Transverse colon (tissue), 4 donors: ENCODE data around the gene KCTD2. TPM values are rescaled to one million over a fixed set of nuclear protein-coding genes. Genes with fewer than 3 reads are reported as not detected.

ENCODE experiments used
- DNase-seq: peaks from one replicate; pipeline ENCODE4 v3.0.0-alpha.2; 2019
- H3K27ac ChIP-seq, 4 donors: fragments of 200-600 bp; sonication (generic); 2 replicates each; pipeline ENCODE4 v1.5.1; 2016 to 2018; ENCODE audit warnings: inconsistent platforms in 4 of 4
- H3K27me3 ChIP-seq: fragments of 200-600 bp; sonication (generic); 2 replicates; pipeline ENCODE4 v1.5.1; 2017; ENCODE audit warnings: inconsistent platforms
- H3K36me3 ChIP-seq, 4 donors: fragments of 200-600 bp; sonication (generic); 2 replicates each; pipeline ENCODE4 v1.5.1; 2017 to 2019; ENCODE audit warnings: inconsistent platforms in 4 of 4
- H3K4me1 ChIP-seq, 4 donors: fragments of 200-600 bp; sonication (generic); 2 replicates each; pipeline ENCODE4 v1.5.1; 2017 to 2020; ENCODE audit warnings: inconsistent platforms in 4 of 4
- H3K4me3 ChIP-seq, 4 donors: fragments of 200-600 bp; sonication (generic); 1 replicate in 1 of 4; 2 replicates in 3 of 4; pipeline versions ENCODE4 v1.5.1 to v1.6.1; 2017 to 2019; ENCODE audit warnings: inconsistent platforms in 4 of 4
- H3K9me3 ChIP-seq, 2 donors: fragments of 200-600 bp; sonication (generic); 2 replicates each; pipeline ENCODE4 v1.5.1; 2017 to 2019; ENCODE audit warnings: inconsistent platforms in 2 of 2
- EP300 ChIP-seq: sonication (generic); formaldehyde crosslinking; IDR thresholded peaks from one replicate; pipeline ENCODE4 v1.6.1; 2017; ENCODE audit warnings: antibody characterized with exemption, low read depth
- POLR2A ChIP-seq: fragments of 450-650 bp; IDR thresholded peaks from one replicate; pipeline ENCODE4 v1.6.1; 2016; ENCODE audit warnings: antibody characterized with exemption, mild to moderate bottlenecking, moderate library complexity
- POLR2AphosphoS5 ChIP-seq, 3 donors: sonication (generic); formaldehyde crosslinking; IDR thresholded peaks; one replicate each; pipeline ENCODE4 v1.6.1; 2016; ENCODE audit warnings: antibody characterized with exemption in 3 of 3
- WGBS, 2 donors: methylation state at CpG; one replicate each; pipeline ENCODE4 v1.1.5; 2018; ENCODE audit warnings: low coverage in 1 of 2; 5-methylcytosine and 5-hydroxymethylcytosine counted together
- in situ Hi-C, 4 donors: fragments of 200-750 bp; cut with MboI; loops; one replicate each; pipeline versions ENCODE4 v1.15.0 to v1.15.1; 2017; ENCODE audit warnings: low sequenced_read_pairs in 3 of 4, low pct_ligation_motif_present in 1 of 4, low pct_unique_long_range_greater_than_20kb in 1 of 4
- intact Hi-C: fragments of 100-400 bp; cut with DNase I; formaldehyde crosslinking; loops from one replicate; pipeline ENCODE4 v1.15.1; 2023; ENCODE audit warnings: low total_unique reads
- total RNA-seq, 4 donors: library from RNA; depleted of rRNA; stranded (reverse); fragments of >200 nt; gene quantifications; one replicate each; pipeline ENCODE4 v1.1.0, GENCODE V29; 2016
- TF ChIP-seq, protein P1 (sequence below), 5 experiments: fragments of 200-600 bp in 3 of 5; fragments of 450-650 bp in 2 of 5; sonication (generic) in 3 of 5; IDR thresholded peaks; 1 replicate in 2 of 5; 2 replicates in 3 of 5; pipeline ENCODE4 v1.5.1; 2016 to 2017; ENCODE audit warnings: antibody characterized with exemption in 5 of 5, inconsistent platforms in 3 of 5, mild to moderate bottlenecking in 2 of 5, moderate library complexity in 1 of 5

KCTD2 gene
- total RNA-seq, 4 donors from 2014 or later: 14.5 to 24.7 (median 19.7) TPM

DNA sequence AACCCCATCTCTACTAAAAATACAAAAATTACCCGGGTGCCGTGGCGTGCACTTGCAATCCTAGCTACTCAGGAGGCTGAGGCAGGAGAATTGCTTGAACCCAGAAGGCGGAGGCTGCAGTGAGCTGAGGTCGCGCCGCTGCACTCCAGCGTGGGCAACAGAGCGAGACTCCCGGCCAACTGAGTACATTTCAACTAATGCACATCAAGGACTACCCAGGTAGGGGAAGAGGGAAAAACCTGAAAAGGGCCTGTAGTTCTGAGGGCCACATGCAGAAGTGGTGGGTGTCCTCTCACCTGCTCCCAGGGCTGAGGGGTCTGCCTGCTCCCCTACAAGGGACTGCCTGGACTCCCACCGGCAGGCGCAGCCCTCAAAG is 40.1 kb downstream of the KCTD2 start:
- in situ Hi-C loops: no loop called here
- Histone ChIP-seq H3K9me3 (no peaks in the 10 kb centered on the region), H3K27ac (peak overlapping the region; percentile 96 to 98 (median 96)), H3K4me1 (peaks cover 31 to 68% (median 45%) of the 10 kb centered on the region in 4 donors), H3K27me3 (no peaks in the 10 kb centered on the region), H3K36me3 (no peaks in the 10 kb centered on the region), H3K4me3 (peak overlapping the region in 3 of 4 donors; percentile 61 to 64 (median 64))
- intact Hi-C loops: no loop called here
- no peak for DNase-seq
- WGBS, 2 donors: 64% methylated on average over 12 of the region's 12 CpGs; no CpG with 5 or more reads in 1 of the 2 donors
- TF ChIP-seq POLR2A (no peak), EP300 (no peak), POLR2AphosphoS5 (IDR thresholded peaks at IDR 0.05) (no peak)
- TF ChIP-seq, protein P1, sequence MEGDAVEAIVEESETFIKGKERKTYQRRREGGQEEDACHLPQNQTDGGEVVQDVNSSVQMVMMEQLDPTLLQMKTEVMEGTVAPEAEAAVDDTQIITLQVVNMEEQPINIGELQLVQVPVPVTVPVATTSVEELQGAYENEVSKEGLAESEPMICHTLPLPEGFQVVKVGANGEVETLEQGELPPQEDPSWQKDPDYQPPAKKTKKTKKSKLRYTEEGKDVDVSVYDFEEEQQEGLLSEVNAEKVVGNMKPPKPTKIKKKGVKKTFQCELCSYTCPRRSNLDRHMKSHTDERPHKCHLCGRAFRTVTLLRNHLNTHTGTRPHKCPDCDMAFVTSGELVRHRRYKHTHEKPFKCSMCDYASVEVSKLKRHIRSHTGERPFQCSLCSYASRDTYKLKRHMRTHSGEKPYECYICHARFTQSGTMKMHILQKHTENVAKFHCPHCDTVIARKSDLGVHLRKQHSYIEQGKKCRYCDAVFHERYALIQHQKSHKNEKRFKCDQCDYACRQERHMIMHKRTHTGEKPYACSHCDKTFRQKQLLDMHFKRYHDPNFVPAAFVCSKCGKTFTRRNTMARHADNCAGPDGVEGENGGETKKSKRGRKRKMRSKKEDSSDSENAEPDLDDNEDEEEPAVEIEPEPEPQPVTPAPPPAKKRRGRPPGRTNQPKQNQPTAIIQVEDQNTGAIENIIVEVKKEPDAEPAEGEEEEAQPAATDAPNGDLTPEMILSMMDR (IDR thresholded peaks at IDR 0.05): no peak

DNA sequence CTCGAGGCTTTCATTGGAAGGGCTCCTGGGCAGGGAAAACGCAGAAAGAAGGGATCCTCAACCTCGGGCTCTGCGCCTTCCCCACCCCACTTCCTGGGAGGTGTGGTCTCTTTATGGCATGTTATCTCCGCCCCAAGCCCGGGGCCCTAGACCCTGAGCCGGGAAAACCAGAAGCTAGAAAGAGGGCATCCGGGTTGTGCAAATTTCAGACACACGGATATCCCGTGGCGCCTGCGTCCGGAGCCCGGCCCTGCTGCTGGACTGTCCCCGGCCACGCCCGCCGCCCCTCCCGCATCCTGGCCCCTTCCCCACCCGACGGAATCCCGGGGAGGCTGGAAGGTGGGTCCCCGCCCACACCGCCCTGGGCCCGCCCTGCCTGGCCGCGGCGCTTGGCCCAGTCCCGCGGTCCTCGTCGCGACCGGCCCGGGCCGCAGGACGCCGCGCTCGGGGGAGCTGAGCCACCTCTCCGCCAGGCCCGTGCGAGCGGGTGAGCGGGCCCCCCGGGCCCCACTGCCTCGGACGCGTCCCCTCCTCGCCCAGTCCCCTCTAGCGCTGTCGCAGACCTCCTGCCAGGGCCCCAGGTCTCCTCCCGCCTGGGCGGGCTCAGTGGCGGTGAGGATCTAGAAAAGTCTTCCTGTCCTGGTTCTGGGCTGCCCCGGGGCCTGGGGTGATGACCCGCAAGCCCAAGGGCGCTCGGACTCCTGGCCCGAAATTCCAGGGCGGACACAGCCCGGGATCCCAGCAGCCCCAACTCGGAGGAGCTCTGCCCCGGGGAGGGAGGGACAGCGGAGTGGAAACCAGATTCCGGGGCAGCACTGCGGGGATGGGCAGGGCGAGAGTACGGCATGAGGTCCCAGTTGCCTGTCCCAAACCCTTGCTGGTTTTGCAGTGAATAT is 40.8 kb downstream of the KCTD2 start, which contains the start of gene SLC16A5:
TSS of gene SLC16A5 (plus strand) at position 397 of the 896 bp plus-strand sequence. CDS start 5,683 bp downstream, outside the sequence.
- in situ Hi-C loops: no loop called here

DNA sequence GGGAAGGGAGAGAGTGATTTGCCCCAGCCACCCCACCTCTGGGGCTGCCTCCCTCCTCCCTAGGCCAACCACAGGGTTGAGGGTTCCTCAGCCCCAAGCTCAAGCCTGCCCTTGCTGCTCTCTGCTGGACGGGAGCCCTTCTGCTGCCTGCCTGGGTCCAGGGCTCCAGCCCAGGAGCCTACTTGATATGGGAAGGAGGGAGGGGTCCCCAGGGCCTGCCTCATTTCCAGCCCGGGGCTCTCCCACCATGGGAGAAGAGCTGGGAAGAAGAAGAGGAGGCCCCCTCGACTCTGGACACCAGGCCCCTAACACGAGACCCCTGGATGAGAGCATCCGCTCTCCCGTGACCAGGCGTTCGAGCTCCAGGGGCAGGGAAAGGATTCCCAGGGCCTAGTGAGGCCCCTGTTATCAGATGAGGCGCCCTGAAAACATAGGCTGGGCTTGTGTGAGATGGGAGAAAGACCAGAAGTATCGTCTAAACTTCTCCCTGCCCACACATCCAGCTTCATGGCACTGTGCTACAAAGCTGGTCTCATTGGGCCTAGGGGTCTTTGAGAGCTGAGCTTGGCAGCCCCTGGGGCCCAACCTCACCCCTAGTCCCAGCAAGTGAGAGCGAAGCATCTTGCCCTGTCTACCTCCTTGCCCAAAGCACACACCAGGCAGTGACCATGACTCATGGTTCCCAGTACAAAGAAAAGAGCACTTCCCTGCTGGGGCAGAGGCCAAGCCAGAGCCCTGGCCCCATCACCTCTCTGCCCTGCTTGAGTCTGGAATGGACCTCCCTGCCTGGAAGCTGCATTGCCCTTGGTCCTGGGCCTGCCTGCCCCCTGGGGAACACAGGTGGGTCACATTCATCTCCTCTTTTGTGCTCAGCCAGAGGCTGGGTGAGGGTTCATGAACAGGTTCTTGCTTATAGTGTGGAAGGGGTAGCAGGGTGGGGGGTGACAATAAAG is 41.7 kb downstream of the KCTD2 start:
- no peaks in the 10 kb centered on the region for H3K27me3 ChIP-seq
- no peaks in the 10 kb centered on the region for H3K36me3 ChIP-seq
- peak; percentile 50 for DNase-seq
- WGBS, 2 donors: 79% methylated on average over 10 of the region's 11 CpGs; no CpG with 5 or more reads in 1 of the 2 donors
- TF ChIP-seq, protein P1 (IDR thresholded peaks at IDR 0.05): no peak
- TF ChIP-seq POLR2AphosphoS5 (IDR thresholded peaks at IDR 0.05): peak in 2 of 3 donors; percentile 46 to 53
- TF ChIP-seq EP300: no peak
- no peak for TF ChIP-seq POLR2A
- peak overlapping the region; percentile 96 to 98 (median 96) for H3K27ac ChIP-seq
- in situ Hi-C loops: no loop called here
- intact Hi-C loops: no loop called here
- H3K4me3 ChIP-seq: peak overlapping the region; percentile 61 to 75 (median 64)
- H3K4me1 ChIP-seq: peaks cover 40 to 83% (median 59%) of the 10 kb centered on the region in 4 donors
- no peaks in the 10 kb centered on the region for H3K9me3 ChIP-seq

More for the DNA sequence above, 40.8 kb downstream of the KCTD2 start, which contains the start of gene SLC16A5:
- TF ChIP-seq POLR2A (peak; percentile 73), EP300 (peak; percentile 8), POLR2AphosphoS5 (IDR thresholded peaks at IDR 0.05) (peak; percentile 35 to 80 (median 77))
- TF ChIP-seq, protein P1 (IDR thresholded peaks at IDR 0.05): no peak
- Histone ChIP-seq H3K4me3 (peak within 1 kb of the TSS; percentile 61 to 75 (median 64)), H3K27me3 (no peaks in the 10 kb centered on the region), H3K9me3 (no peaks in the 10 kb centered on the region), H3K27ac (peak within 1 kb of the TSS; percentile 96 to 98 (median 96)), H3K4me1 (peaks cover 34 to 74% (median 50%) of the 10 kb centered on the region in 4 donors), H3K36me3 (no peaks in the 10 kb centered on the region)
- intact Hi-C loops: no loop called here
- DNase-seq: peak; percentile 94
- WGBS, 2 donors: 4% methylated on average over 35 of the region's 69 CpGs; no CpG with 5 or more reads in 1 of the 2 donors
